Endothelial cell of umbilical vein (primary cell): ENCODE data around the gene SCRN1. TPM values are rescaled to one million over a fixed set of nuclear protein-coding genes. Genes with fewer than 3 reads are reported as not detected.

Source experiments
- BruUV-seq: library from RNA; stranded (reverse); fragments of 400-500 nt; replicated peaks from 2 replicates; lab custom pipeline; 2021; lab: Mats Ljungman, UMichigan
- CTCF ChIA-PET: fragments of 300-600, 350-600 bp; sonication (Branson Sonifier 250); formaldehyde crosslinking; loops from one replicate; lab custom pipeline; 2021; ENCODE audit warnings: antibody characterized with exemption, inconsistent platforms; lab: Charles Lee
- POLR2A ChIA-PET: fragments of 300-600, 350-600 bp; sonication (Branson Sonifier 250); formaldehyde crosslinking; loops from one replicate; lab custom pipeline; 2021; ENCODE audit warnings: antibody characterized with exemption, inconsistent platforms; lab: Charles Lee
- DNase-seq: peaks from one replicate; pipeline ENCODE4 v3.0.0-alpha.2; 2011; ENCODE audit warnings: low read depth, low spot score
- FAIRE-seq: peaks from 2 replicates; lab custom pipeline; 2011; peaks lifted over from hg19 to GRCh38; lab: Jason Lieb, UNC
- H2AFZ ChIP-seq: 2 replicates; pipeline ENCODE4 v1.6.0; 2012; ENCODE audit warnings: low read depth, low read length, control low read depth, inconsistent platforms
- H3K27ac ChIP-seq: 2 replicates; pipeline ENCODE4 v1.5.1; 2011; ENCODE audit warnings: low read depth, mild to moderate bottlenecking, control low read depth, low read length, moderate library complexity; ENCODE audit not compliant: insufficient read depth
- H3K27me3 ChIP-seq, 2 experiments: 2 replicates each; pipeline versions ENCODE4 v1.6.0 to v1.6.1; 2011; ENCODE audit warnings: low read length in 2 of 2, mixed read lengths in 1 of 2; ENCODE audit not compliant: control insufficient read depth in 2 of 2, insufficient read depth in 2 of 2
- H3K36me3 ChIP-seq, 2 experiments: 2 replicates in 1 of 2; 3 replicates in 1 of 2; pipeline ENCODE4 v1.5.1; 2011; ENCODE audit warnings: low read length in 2 of 2, mild to moderate bottlenecking in 1 of 2, moderate library complexity in 1 of 2; ENCODE audit not compliant: control insufficient read depth in 2 of 2, insufficient read depth in 2 of 2; ENCODE audit errors: extremely low read depth in 1 of 2
- H3K4me1 ChIP-seq: 3 replicates; pipeline ENCODE4 v1.5.1; 2011; ENCODE audit warnings: mild to moderate bottlenecking, low read length; ENCODE audit not compliant: control insufficient read depth, insufficient read depth; ENCODE audit errors: extremely low read depth
- H3K4me2 ChIP-seq: 2 replicates; pipeline ENCODE4 v1.6.1; 2011; ENCODE audit warnings: low read length, control low read depth, mixed read lengths; ENCODE audit not compliant: insufficient read depth
- H3K4me3 ChIP-seq, 3 experiments: fragments of 200-600 bp in 1 of 3; sonication (generic), shearing (Covaris generic) in 1 of 3; replicated peaks in 1 of 3; 2 replicates each; pipeline ENCODE4 v1.5.1; 2011 to 2016; ENCODE audit warnings: control low read depth in 3 of 3, low read length in 3 of 3, mild to moderate bottlenecking in 2 of 3, inconsistent platforms in 1 of 3, low read depth in 1 of 3, moderate library complexity in 1 of 3; ENCODE audit not compliant: insufficient read depth in 1 of 3
- H3K79me2 ChIP-seq: 2 replicates; pipeline ENCODE4 v1.6.0; 2012; ENCODE audit warnings: low read length, inconsistent platforms; ENCODE audit not compliant: control insufficient read depth, insufficient read depth
- H3K9ac ChIP-seq: replicated peaks from 2 replicates; pipeline ENCODE3; 2011; ENCODE audit warnings: low read length, control low read depth; ENCODE audit not compliant: insufficient read depth; ENCODE audit errors: extremely low read depth
- H3K9me1 ChIP-seq: replicated peaks from 3 replicates; pipeline ENCODE4 v1.6.0; 2011; ENCODE audit warnings: mild to moderate bottlenecking, low read length; ENCODE audit not compliant: control insufficient read depth, insufficient read depth; ENCODE audit errors: extremely low read depth
- H3K9me3 ChIP-seq: replicated peaks from 2 replicates; pipeline ENCODE4 v1.5.1; 2012; ENCODE audit warnings: low read length, inconsistent platforms; ENCODE audit not compliant: control insufficient read depth, insufficient read depth
- H4K20me1 ChIP-seq: replicated peaks from 2 replicates; pipeline ENCODE3; 2011; ENCODE audit warnings: mild to moderate bottlenecking, low read length; ENCODE audit not compliant: control insufficient read depth, insufficient read depth; ENCODE audit errors: extremely low read depth
- EZH2 ChIP-seq: IDR thresholded peaks from 2 replicates; pipeline ENCODE4 v1.6.1; 2012; ENCODE audit warnings: borderline replicate concordance, low read depth, mild to moderate bottlenecking, moderate library complexity, low read length, inconsistent platforms; ENCODE audit not compliant: severe bottlenecking
- FOS ChIP-seq: IDR thresholded peaks from 2 replicates; pipeline ENCODE4 v1.6.1; 2011; ENCODE audit warnings: mild to moderate bottlenecking, low read length, moderate library complexity, borderline replicate concordance; ENCODE audit not compliant: insufficient read depth
- GATA2 ChIP-seq: IDR thresholded peaks from 2 replicates; pipeline ENCODE4 v1.7.0; 2011; ENCODE audit warnings: low read depth, mild to moderate bottlenecking, moderate library complexity, mixed read lengths, low read length; ENCODE audit not compliant: insufficient read length, insufficient read depth
- JUN ChIP-seq: IDR thresholded peaks from 2 replicates; pipeline ENCODE4 v1.6.1; 2011; ENCODE audit warnings: borderline replicate concordance, low read depth; ENCODE audit not compliant: insufficient read length, insufficient read depth
- MAX ChIP-seq: IDR thresholded peaks from 2 replicates; pipeline ENCODE4 v1.6.1; 2011; ENCODE audit not compliant: insufficient read depth, insufficient read length
- MYC ChIP-seq: IDR thresholded peaks from one replicate; pipeline ENCODE4 v1.6.1; 2011; ENCODE audit warnings: mild to moderate bottlenecking, low read depth, low read length
- POLR2A ChIP-seq: IDR thresholded peaks from 2 replicates; pipeline ENCODE4 v1.6.1; 2012; ENCODE audit warnings: low read depth, mild to moderate bottlenecking, control low read depth, low read length
- POLR2AphosphoS5 ChIP-seq: IDR thresholded peaks from 2 replicates; pipeline ENCODE4 v1.6.1; 2012; ENCODE audit warnings: low read depth, mild to moderate bottlenecking, control low read depth, low read length, moderate library complexity; ENCODE audit not compliant: insufficient read depth
- dilution Hi-C: fragments of 300-500 bp; cut with MboI; formaldehyde crosslinking; loops from one replicate; pipeline ENCODE4 v1.15.0; 2019; ENCODE audit warnings: low sequenced_read_pairs; ENCODE audit not compliant: extremely low pct_ligation_motif_present
- intact Hi-C: fragments of 100-400 bp; cut with micrococcal nuclease; formaldehyde crosslinking; loops from one replicate; pipeline ENCODE4 v1.10.0; 2022
- polyA plus RNA-seq, 4 experiments: library from polyadenylated mRNA; depleted of rRNA in 3 of 4; stranded (reverse) in 3 of 4; unstranded in 1 of 4; fragments of >200 nt; gene quantifications; 2 replicates each; pipeline versions ENCODE4 v1.2.1 to v1.2.3, GENCODE V29; 2011 to 2012; ENCODE audit warnings: missing spikeins in 1 of 4
- total RNA-seq: library from RNA; stranded (reverse); gene quantifications from 2 replicates; pipeline ENCODE4 v1.2.3, GENCODE V29; 2021
- TF ChIP-seq, protein P1 (sequence below), 2 donors: IDR thresholded peaks; 1 replicate in 1 of 2; 2 replicates in 1 of 2; pipeline ENCODE4 v1.5.1; 2011; ENCODE audit warnings: low read length in 2 of 2, mild to moderate bottlenecking in 2 of 2, moderate library complexity in 2 of 2, control low read depth in 1 of 2, inconsistent platforms in 1 of 2, low read depth in 1 of 2; ENCODE audit not compliant: insufficient read depth in 1 of 2; ENCODE audit errors: extremely low read depth in 1 of 2

SCRN1 gene
- total and polyA plus RNA-seq, 2 donors (not counting 3 experiments of a cell fraction or from before 2014, with no cell fraction given), result 57.0 to 127 TPM

- no peak overlapping the region for H3K9ac ChIP-seq
- H3K9me1 ChIP-seq, result no peaks in the 10 kb centered on the region
- intact Hi-C loops (no loop called here), dilution Hi-C loops (no loop called here)
- ChIA-PET POLR2A (no interaction called here), CTCF (no interaction called here)
- no peak for FAIRE-seq
- no peaks in the 10 kb centered on the region for H3K36me3 ChIP-seq
- TF ChIP-seq, protein P1, sequence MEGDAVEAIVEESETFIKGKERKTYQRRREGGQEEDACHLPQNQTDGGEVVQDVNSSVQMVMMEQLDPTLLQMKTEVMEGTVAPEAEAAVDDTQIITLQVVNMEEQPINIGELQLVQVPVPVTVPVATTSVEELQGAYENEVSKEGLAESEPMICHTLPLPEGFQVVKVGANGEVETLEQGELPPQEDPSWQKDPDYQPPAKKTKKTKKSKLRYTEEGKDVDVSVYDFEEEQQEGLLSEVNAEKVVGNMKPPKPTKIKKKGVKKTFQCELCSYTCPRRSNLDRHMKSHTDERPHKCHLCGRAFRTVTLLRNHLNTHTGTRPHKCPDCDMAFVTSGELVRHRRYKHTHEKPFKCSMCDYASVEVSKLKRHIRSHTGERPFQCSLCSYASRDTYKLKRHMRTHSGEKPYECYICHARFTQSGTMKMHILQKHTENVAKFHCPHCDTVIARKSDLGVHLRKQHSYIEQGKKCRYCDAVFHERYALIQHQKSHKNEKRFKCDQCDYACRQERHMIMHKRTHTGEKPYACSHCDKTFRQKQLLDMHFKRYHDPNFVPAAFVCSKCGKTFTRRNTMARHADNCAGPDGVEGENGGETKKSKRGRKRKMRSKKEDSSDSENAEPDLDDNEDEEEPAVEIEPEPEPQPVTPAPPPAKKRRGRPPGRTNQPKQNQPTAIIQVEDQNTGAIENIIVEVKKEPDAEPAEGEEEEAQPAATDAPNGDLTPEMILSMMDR (IDR thresholded peaks at IDR 0.05; ENCODE audit: extremely low read depth in 1 of 2, insufficient read depth in 1 of 2, low read depth in 1 of 2, low read length in 2 of 2), result no peak
- TF ChIP-seq POLR2AphosphoS5, result no peak
- no peak for TF ChIP-seq JUN
- no peak for TF ChIP-seq MAX
- no peak for TF ChIP-seq MYC
- no peak for TF ChIP-seq POLR2A
- TF ChIP-seq EZH2, result no peak
- no peak for TF ChIP-seq FOS
- no peak for TF ChIP-seq GATA2
- peaks cover 3% of the 10 kb centered on the region for H3K4me1 ChIP-seq
- no peak overlapping the region for H2AFZ ChIP-seq
- no peak overlapping the region for H3K4me3 ChIP-seq
- no peaks in the 10 kb centered on the region for H3K79me2 ChIP-seq
- no peaks in the 10 kb centered on the region for H4K20me1 ChIP-seq
- DNase-seq, result no peak
- peaks cover 3% of the 10 kb centered on the region for H3K9me3 ChIP-seq
- BruUV-seq, result no TSS peak
- no peak overlapping the region for H3K4me2 ChIP-seq
- no peaks in the 10 kb centered on the region for H3K27me3 ChIP-seq
- no peak overlapping the region for H3K27ac ChIP-seq
Measured at GRCh38 chr7:29998489-29998888, 8.9 kb upstream of the SCRN1 start.
